Measurements from ENCODE around the gene TRMT61A.

DNA sequence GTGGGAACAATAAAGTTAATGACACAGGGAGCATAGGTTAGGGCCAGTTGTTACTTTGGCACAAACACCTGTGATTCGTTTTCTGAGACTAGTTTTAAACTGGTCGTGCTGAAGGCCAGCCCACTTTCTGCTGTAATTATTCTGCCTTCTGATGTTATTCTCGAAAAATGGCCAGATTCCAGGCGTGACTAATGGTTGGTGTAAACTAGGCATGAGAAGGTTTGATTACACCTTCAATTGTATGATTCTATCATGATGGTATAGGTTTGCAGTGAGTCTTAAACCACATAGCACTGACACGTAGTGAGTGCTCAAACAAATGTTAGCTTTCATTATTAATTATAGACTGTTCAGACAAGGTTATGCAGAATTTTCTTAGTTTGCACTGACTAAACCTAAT lies 45.4 kb upstream of the TRMT61A start:
- TF ChIP-seq, protein P1, sequence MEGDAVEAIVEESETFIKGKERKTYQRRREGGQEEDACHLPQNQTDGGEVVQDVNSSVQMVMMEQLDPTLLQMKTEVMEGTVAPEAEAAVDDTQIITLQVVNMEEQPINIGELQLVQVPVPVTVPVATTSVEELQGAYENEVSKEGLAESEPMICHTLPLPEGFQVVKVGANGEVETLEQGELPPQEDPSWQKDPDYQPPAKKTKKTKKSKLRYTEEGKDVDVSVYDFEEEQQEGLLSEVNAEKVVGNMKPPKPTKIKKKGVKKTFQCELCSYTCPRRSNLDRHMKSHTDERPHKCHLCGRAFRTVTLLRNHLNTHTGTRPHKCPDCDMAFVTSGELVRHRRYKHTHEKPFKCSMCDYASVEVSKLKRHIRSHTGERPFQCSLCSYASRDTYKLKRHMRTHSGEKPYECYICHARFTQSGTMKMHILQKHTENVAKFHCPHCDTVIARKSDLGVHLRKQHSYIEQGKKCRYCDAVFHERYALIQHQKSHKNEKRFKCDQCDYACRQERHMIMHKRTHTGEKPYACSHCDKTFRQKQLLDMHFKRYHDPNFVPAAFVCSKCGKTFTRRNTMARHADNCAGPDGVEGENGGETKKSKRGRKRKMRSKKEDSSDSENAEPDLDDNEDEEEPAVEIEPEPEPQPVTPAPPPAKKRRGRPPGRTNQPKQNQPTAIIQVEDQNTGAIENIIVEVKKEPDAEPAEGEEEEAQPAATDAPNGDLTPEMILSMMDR (IDR thresholded peaks at IDR 0.05) = no peak
- TF ChIP-seq POLR2A (IDR thresholded peaks at IDR 0.05) = no peak

All from prostate gland (tissue), 2 donors.